ENCODE measurements around the gene PJA2. TPM values are rescaled to one million over a fixed set of nuclear protein-coding genes. Genes with fewer than 3 reads are reported as not detected.

The PJA2 gene
- total and polyA plus RNA-seq, 2 donors (not counting 3 experiments of a cell fraction or from before 2014, with no cell fraction given), result 24.4 to 64.9 TPM

- Histone ChIP-seq H3K27me3 (ENCODE audit: control insufficient read depth in 2 of 2, insufficient read depth in 2 of 2, low read length in 2 of 2) (no peaks in the 10 kb centered on the region), H3K9me1 (replicated peaks; ENCODE audit: control insufficient read depth, extremely low read depth, insufficient read depth, low read length) (no peaks in the 10 kb centered on the region), H3K36me3 (ENCODE audit: control insufficient read depth in 2 of 2, extremely low read depth in 1 of 2, insufficient read depth in 2 of 2, low read length in 2 of 2) (no peaks in the 10 kb centered on the region), H3K4me3 (replicated peaks in 1 of 3; ENCODE audit: insufficient read depth in 1 of 3, low read depth in 1 of 3, low read length in 3 of 3) (no peak overlapping the region), H3K4me1 (ENCODE audit: control insufficient read depth, extremely low read depth, insufficient read depth, low read length) (peaks cover 15% of the 10 kb centered on the region), H3K79me2 (ENCODE audit: control insufficient read depth, insufficient read depth, low read length) (peaks cover 6% of the 10 kb centered on the region), H3K9me3 (replicated peaks; ENCODE audit: control insufficient read depth, insufficient read depth, low read length) (no peaks in the 10 kb centered on the region), H4K20me1 (replicated peaks; ENCODE audit: control insufficient read depth, extremely low read depth, insufficient read depth, low read length) (no peaks in the 10 kb centered on the region), H2AFZ (ENCODE audit: low read depth, low read length) (no peak overlapping the region), H3K9ac (replicated peaks; ENCODE audit: extremely low read depth, insufficient read depth, low read length) (no peak overlapping the region), H3K27ac (ENCODE audit: insufficient read depth, low read depth, low read length) (no peak overlapping the region), H3K4me2 (ENCODE audit: insufficient read depth, low read length) (no peak overlapping the region)
- no peak for DNase-seq (ENCODE audit: low read depth, low spot score)
- POLR2A ChIA-PET, result no interaction called here
- TF ChIP-seq POLR2AphosphoS5 (IDR thresholded peaks at IDR 0.05; ENCODE audit: insufficient read depth, low read depth, low read length) (no peak), EZH2 (IDR thresholded peaks at IDR 0.05; ENCODE audit: borderline replicate concordance, low read depth, low read length, severe bottlenecking) (no peak), FOS (IDR thresholded peaks at IDR 0.05; ENCODE audit: borderline replicate concordance, insufficient read depth, low read length) (no peak), GATA2 (IDR thresholded peaks at IDR 0.05; ENCODE audit: insufficient read depth, insufficient read length, low read depth, low read length) (no peak), POLR2A (IDR thresholded peaks at IDR 0.05; ENCODE audit: low read depth, low read length) (no peak), MYC (IDR thresholded peaks at IDR 0.05; ENCODE audit: low read depth, low read length) (no peak), MAX (IDR thresholded peaks at IDR 0.05; ENCODE audit: insufficient read depth, insufficient read length) (no peak), CTCF (IDR thresholded peaks at IDR 0.05; ENCODE audit: extremely low read depth in 1 of 2, insufficient read depth in 1 of 2, low read depth in 1 of 2, low read length in 2 of 2) (no peak), JUN (IDR thresholded peaks at IDR 0.05; ENCODE audit: borderline replicate concordance, insufficient read depth, insufficient read length, low read depth) (no peak)
- intact Hi-C loops (cut with micrococcal nuclease) (loop anchor here (5.0 to 10.0 kb wide), 2 partner anchors 219 to 454 kb away; no protein-coding TSS in a partner anchor), dilution Hi-C loops (cut with MboI; ENCODE audit: extremely low pct_ligation_motif_present, low sequenced_read_pairs) (no loop called here)
- no TSS peak for BruUV-seq (replicated peaks)
- CTCF ChIA-PET, result interaction anchor here (1.5 kb wide), 1 partner anchor 771 kb away, joined by 3 read pairs; no protein-coding TSS in a partner anchor
- no peak for FAIRE-seq
These were observed 3.7 kb upstream of the PJA2 start for GRCh38 chr5:109413458-109413857.

Measured in endothelial cell of umbilical vein (primary cell).